Measurements from ENCODE around the gene HDGF. TPM values are rescaled to one million over a fixed set of nuclear protein-coding genes. Genes with fewer than 3 reads are reported as not detected.

Gene HDGF
- total RNA-seq, 1 donor from 2014 or later: 280 TPM

GRCh38 chr1:156721131-156721530 lies 30.3 kb downstream of the HDGF start:
- Mint-ChIP-seq H3K27ac (no peak overlapping the region), H3K4me1 (ENCODE audit: low read depth) (no peaks in the 10 kb centered on the region)

GRCh38 chr1:156717351-156717750 lies 34.1 kb downstream of the HDGF start:
- H3K27ac Mint-ChIP-seq: no peak overlapping the region
- no peaks in the 10 kb centered on the region for H3K4me1 Mint-ChIP-seq (ENCODE audit: low read depth)
- H3K9me3 Mint-ChIP-seq (ENCODE audit: low read depth): no peaks in the 10 kb centered on the region
- peaks cover 4% of the 10 kb centered on the region for H3K36me3 Mint-ChIP-seq (ENCODE audit: insufficient read depth)
- no peak for DNase-seq (ENCODE audit: low spot score, unreplicated experiment)
- no peak overlapping the region for H3K4me3 Mint-ChIP-seq (ENCODE audit: low read depth)
- no peak for TF ChIP-seq CTCF (IDR thresholded peaks at IDR 0.05; ENCODE audit: unreplicated experiment)
- H3K27me3 Mint-ChIP-seq: no peaks in the 10 kb centered on the region

More at GRCh38 chr1:156721131-156721530, 30.3 kb downstream of the HDGF start:
- TF ChIP-seq CTCF (IDR thresholded peaks at IDR 0.05; ENCODE audit: unreplicated experiment): no peak
- Mint-ChIP-seq H3K9me3 (ENCODE audit: low read depth) (no peaks in the 10 kb centered on the region), H3K36me3 (ENCODE audit: insufficient read depth) (peaks cover 13% of the 10 kb centered on the region), H3K4me3 (ENCODE audit: low read depth) (no peak overlapping the region), H3K27me3 (no peaks in the 10 kb centered on the region)
- no peak for DNase-seq (ENCODE audit: low spot score, unreplicated experiment)

GRCh38 chr1:156714830-156715229 lies 36.6 kb downstream of the HDGF start:
- no peak overlapping the region for H3K4me3 Mint-ChIP-seq (ENCODE audit: low read depth)
- H3K9me3 Mint-ChIP-seq (ENCODE audit: low read depth): no peaks in the 10 kb centered on the region
- no peak for DNase-seq (ENCODE audit: low spot score, unreplicated experiment)
- H3K27ac Mint-ChIP-seq: no peak overlapping the region
- no peaks in the 10 kb centered on the region for H3K27me3 Mint-ChIP-seq
- H3K36me3 Mint-ChIP-seq (ENCODE audit: insufficient read depth): peaks cover 3% of the 10 kb centered on the region
- H3K4me1 Mint-ChIP-seq (ENCODE audit: low read depth): peaks cover 2% of the 10 kb centered on the region
- TF ChIP-seq CTCF (IDR thresholded peaks at IDR 0.05; ENCODE audit: unreplicated experiment): no peak

GRCh38 chr1:156712626-156713025 lies 38.8 kb downstream of the HDGF start:
- Mint-ChIP-seq H3K4me1 (ENCODE audit: low read depth) (peaks cover 11% of the 10 kb centered on the region), H3K27ac (peak overlapping the region; percentile 45)

GRCh38 chr1:156711011-156711817 lies 40.3 kb downstream of the HDGF start:
- no peaks in the 10 kb centered on the region for H3K27me3 Mint-ChIP-seq
- DNase-seq (ENCODE audit: low spot score, unreplicated experiment): no peak
- H3K4me1 Mint-ChIP-seq (ENCODE audit: low read depth): peaks cover 17% of the 10 kb centered on the region
- no peak overlapping the region for H3K27ac Mint-ChIP-seq
- no peak overlapping the region for H3K4me3 Mint-ChIP-seq (ENCODE audit: low read depth)
- no peak for TF ChIP-seq CTCF (IDR thresholded peaks at IDR 0.05; ENCODE audit: unreplicated experiment)
- H3K36me3 Mint-ChIP-seq (ENCODE audit: insufficient read depth): no peaks in the 10 kb centered on the region
- H3K9me3 Mint-ChIP-seq (ENCODE audit: low read depth): no peaks in the 10 kb centered on the region

More at GRCh38 chr1:156712626-156713025, 38.8 kb downstream of the HDGF start:
- no peak overlapping the region for H3K4me3 Mint-ChIP-seq (ENCODE audit: low read depth)
- H3K9me3 Mint-ChIP-seq (ENCODE audit: low read depth): no peaks in the 10 kb centered on the region
- no peak for DNase-seq (ENCODE audit: low spot score, unreplicated experiment)
- H3K36me3 Mint-ChIP-seq (ENCODE audit: insufficient read depth): peaks cover 3% of the 10 kb centered on the region
- H3K27me3 Mint-ChIP-seq: no peaks in the 10 kb centered on the region
- TF ChIP-seq CTCF (IDR thresholded peaks at IDR 0.05; ENCODE audit: unreplicated experiment): no peak
